OCI-LY7 (cell line): ENCODE data around the gene APBB1. TPM values are rescaled to one million over a fixed set of nuclear protein-coding genes. Genes with fewer than 3 reads are reported as not detected.

ENCODE experiments used
- BruUV-seq: library from RNA; stranded (reverse); fragments of 400-500 nt; replicated peaks from 2 replicates; lab custom pipeline; 2021; lab: Mats Ljungman, UMichigan
- CTCF ChIA-PET: fragments of 300-600 bp; sonication (Branson Sonifier 250); formaldehyde crosslinking; loops from one replicate; lab custom pipeline; 2022; ENCODE audit warnings: antibody characterized with exemption; ENCODE audit not compliant: unreplicated experiment; lab: Charles Lee
- POLR2A ChIA-PET: fragments of 300-600 bp; sonication (Branson Sonifier 250); formaldehyde crosslinking; loops from one replicate; lab custom pipeline; 2022; ENCODE audit warnings: antibody characterized with exemption; lab: Charles Lee
- DNase-seq: peaks from one replicate; pipeline ENCODE4 v3.0.0-alpha.2; 2015; ENCODE audit warnings: low spot score
- H2AFZ ChIP-seq: fragments of 200-600 bp; sonication (generic), shearing (Covaris generic); 2 replicates; pipeline ENCODE4 v1.6.1; 2014; ENCODE audit warnings: mild to moderate bottlenecking, antibody characterized with exemption, low read length, moderate library complexity
- H3K27ac ChIP-seq: fragments of 200-600 bp; sonication (generic); 2 replicates; pipeline ENCODE4 v1.5.1; 2014; ENCODE audit warnings: mixed run types, low read depth, mild to moderate bottlenecking, moderate library complexity, low read length, inconsistent platforms; ENCODE audit not compliant: poor library complexity, severe bottlenecking
- H3K36me3 ChIP-seq: fragments of 200-600 bp; sonication (generic); 2 replicates; pipeline ENCODE4 v1.6.1; 2014; ENCODE audit warnings: mild to moderate bottlenecking, antibody characterized with exemption, low read length, moderate library complexity, mixed read lengths; ENCODE audit not compliant: insufficient read depth
- H3K4me1 ChIP-seq: fragments of 200-600 bp; sonication (generic); 2 replicates; pipeline ENCODE4 v1.5.1; 2014; ENCODE audit warnings: mild to moderate bottlenecking, low read length; ENCODE audit not compliant: insufficient read depth, poor library complexity, severe bottlenecking
- H3K4me2 ChIP-seq: fragments of 200-600 bp; sonication (generic); 2 replicates; pipeline ENCODE4 v1.6.1; 2014; ENCODE audit warnings: mild to moderate bottlenecking, low read length
- H3K4me3 ChIP-seq: fragments of 200-600 bp; sonication (generic); 2 replicates; pipeline ENCODE4 v1.5.1; 2014; ENCODE audit warnings: mild to moderate bottlenecking, low read depth, low read length; ENCODE audit not compliant: poor library complexity, severe bottlenecking
- H3K79me2 ChIP-seq: fragments of 200-600 bp; sonication (generic); 2 replicates; pipeline ENCODE4 v1.6.1; 2016; ENCODE audit warnings: low read depth, mild to moderate bottlenecking, low read length, moderate library complexity, mixed read lengths; ENCODE audit not compliant: insufficient read depth
- H3K9me2 ChIP-seq: fragments of 200-600 bp; sonication (generic); 2 replicates; pipeline ENCODE4 v1.6.1; 2016; ENCODE audit warnings: mild to moderate bottlenecking, low read length, mixed read lengths; ENCODE audit not compliant: insufficient read depth
- H3K9me3 ChIP-seq: fragments of 200-600 bp; sonication (generic); 2 replicates; pipeline ENCODE4 v1.6.1; 2014; ENCODE audit warnings: mild to moderate bottlenecking, mixed run types, low read length, mixed read lengths
- H4K20me1 ChIP-seq: fragments of 200-600 bp; sonication (generic); 2 replicates; pipeline ENCODE4 v1.6.1; 2014; ENCODE audit warnings: mild to moderate bottlenecking, antibody characterized with exemption, low read length, moderate library complexity, mixed read lengths; ENCODE audit not compliant: insufficient read depth
- CTCF ChIP-seq: fragments of 200-600 bp; sonication (generic); conservative IDR thresholded peaks from 2 replicates; pipeline ENCODE4 v1.5.1; 2014; ENCODE audit warnings: mild to moderate bottlenecking, antibody characterized with exemption, low read length, moderate library complexity, mixed read lengths
- EZH2phosphoT487 ChIP-seq: fragments of 200-600 bp; sonication (generic); IDR thresholded peaks from 2 replicates; pipeline ENCODE4 v1.6.1; 2018; ENCODE audit warnings: low read depth, borderline replicate concordance, mild to moderate bottlenecking, mixed run types, antibody characterized with exemption, low read length, moderate library complexity, mixed read lengths
- intact Hi-C: fragments of 100-400 bp; cut with micrococcal nuclease; formaldehyde crosslinking; loops from one replicate; pipeline ENCODE4 v1.10.0; 2022; ENCODE audit not compliant: unreplicated experiment
- total RNA-seq, 2 experiments: library from RNA; depleted of rRNA in 1 of 2; stranded (reverse); fragments of >200 nt in 1 of 2; shearing (Covaris generic) in 1 of 2; gene quantifications; 2 replicates each; pipeline ENCODE4 v1.2.3, GENCODE V29; 2014 to 2022

Gene APBB1
- total RNA-seq, 2 experiments from 2014 or later, result 25.5 to 30.4 TPM

GRCh38 chr11:6360183-6360582 is 58.7 kb downstream of the APBB1 start:
- Histone ChIP-seq H3K4me1 (no peaks in the 10 kb centered on the region), H3K36me3 (no peaks in the 10 kb centered on the region), H3K4me2 (no peak overlapping the region), H3K9me2 (no peaks in the 10 kb centered on the region), H3K79me2 (no peaks in the 10 kb centered on the region), H3K27ac (no peak overlapping the region), H2AFZ (no peak overlapping the region), H3K4me3 (no peak overlapping the region), H3K9me3 (no peaks in the 10 kb centered on the region), H4K20me1 (no peaks in the 10 kb centered on the region)
- no peak for TF ChIP-seq EZH2phosphoT487
- TF ChIP-seq CTCF, result no peak
- no peak for DNase-seq
- intact Hi-C loops, result no loop called here
- no TSS peak for BruUV-seq
- ChIA-PET CTCF (no interaction called here), POLR2A (interaction anchor here (0.5 to 1.4 kb wide), 9 partner anchors 11 to 695 kb away, joined by 3 to 6 read pairs (median 4); no protein-coding TSS in a partner anchor)

- Histone ChIP-seq H2AFZ (no peak overlapping the region), H4K20me1 (no peaks in the 10 kb centered on the region), H3K36me3 (no peaks in the 10 kb centered on the region), H3K9me2 (no peaks in the 10 kb centered on the region), H3K4me3 (no peak overlapping the region), H3K27ac (no peak overlapping the region), H3K4me2 (no peak overlapping the region), H3K4me1 (no peaks in the 10 kb centered on the region), H3K79me2 (no peaks in the 10 kb centered on the region), H3K9me3 (no peaks in the 10 kb centered on the region)
- ChIA-PET POLR2A (no interaction called here), CTCF (no interaction called here)
- DNase-seq, result no peak
- no TSS peak for BruUV-seq
- TF ChIP-seq CTCF (no peak), EZH2phosphoT487 (no peak)
- intact Hi-C loops, result no loop called here
These were observed 61.7 kb downstream of the APBB1 start for GRCh38 chr11:6357222-6357621.

GRCh38 chr11:6356503-6357055 is 62.3 kb downstream of the APBB1 start:
- Histone ChIP-seq H3K9me3 (no peaks in the 10 kb centered on the region), H4K20me1 (no peaks in the 10 kb centered on the region), H3K4me2 (no peak overlapping the region), H3K4me3 (no peak overlapping the region), H3K36me3 (no peaks in the 10 kb centered on the region), H3K9me2 (no peaks in the 10 kb centered on the region), H3K27ac (no peak overlapping the region), H2AFZ (no peak overlapping the region), H3K4me1 (no peaks in the 10 kb centered on the region), H3K79me2 (no peaks in the 10 kb centered on the region)
- intact Hi-C loops, result no loop called here
- TF ChIP-seq EZH2phosphoT487, result no peak
- TF ChIP-seq CTCF, result no peak
- POLR2A ChIA-PET, result no interaction called here
- BruUV-seq, result no TSS peak
- DNase-seq, result no peak
- CTCF ChIA-PET, result no interaction called here
